B cell (primary cell): ENCODE results near the gene PTPRF. TPM values are rescaled to one million over a fixed set of nuclear protein-coding genes. Genes with fewer than 3 reads are reported as not detected.

Experiments
- ATAC-seq: fragments of 200-7000 bp; cut with Tn5 transposase; one replicate; pipeline ENCODE4 v1.10.0; 2021; ENCODE audit warnings: low read depth, mild to moderate bottlenecking, moderate number of reproducible peaks, moderate library complexity
- CTCF ChIA-PET: fragments of 350-600 bp; sonication (Branson Sonifier 250); formaldehyde crosslinking; loops from one replicate; lab custom pipeline; 2021; ENCODE audit warnings: antibody characterized with exemption, inconsistent platforms; lab: Charles Lee
- POLR2A ChIA-PET: fragments of 350-600 bp; sonication (Branson Sonifier 250); formaldehyde crosslinking; loops from one replicate; lab custom pipeline; 2021; ENCODE audit warnings: antibody characterized with exemption; lab: Charles Lee
- DNase-seq: peaks from one replicate; pipeline ENCODE4 v3.0.0; 2013
- H2AFZ ChIP-seq: 2 replicates; pipeline ENCODE4 v1.6.1; 2012; ENCODE audit warnings: mild to moderate bottlenecking, low read depth, low read length; ENCODE audit not compliant: insufficient read depth, poor library complexity, severe bottlenecking
- H3K27ac ChIP-seq, 2 donors: 1 replicate in 1 of 2; 2 replicates in 1 of 2; pipeline ENCODE4 v1.5.1; 2012 to 2013; ENCODE audit warnings: low read length in 2 of 2, mild to moderate bottlenecking in 2 of 2, moderate library complexity in 1 of 2
- H3K27me3 ChIP-seq, 4 experiments: fragments of 200-600 bp in 1 of 4; sonication (generic) in 1 of 4; replicated peaks in 1 of 4; 1 replicate in 2 of 4; 2 replicates in 2 of 4; pipeline versions ENCODE4 v1.6.1 to v1.7.0; 2013 to 2016; ENCODE audit warnings: low read length in 3 of 4, mild to moderate bottlenecking in 2 of 4, mixed read lengths in 1 of 4, moderate library complexity in 1 of 4; ENCODE audit not compliant: insufficient read depth in 4 of 4, control insufficient read depth in 3 of 4; ENCODE audit errors: control extremely low read depth in 1 of 4
- H3K36me3 ChIP-seq, 2 experiments: replicated peaks in 1 of 2; 1 replicate in 1 of 2; 2 replicates in 1 of 2; pipeline versions ENCODE4 v1.6.1 to v1.7.1; 2013; ENCODE audit warnings: low read length in 1 of 2; ENCODE audit not compliant: insufficient read depth in 2 of 2, control insufficient read depth in 1 of 2; ENCODE audit errors: control extremely low read depth in 1 of 2, extremely low read depth in 1 of 2
- H3K4me1 ChIP-seq, 2 donors: fragments of 200-600 bp in 1 of 2; sonication (generic) in 1 of 2; 1 replicate in 1 of 2; 2 replicates in 1 of 2; pipeline versions ENCODE4 v1.5.1 to v1.6.1; 2013 to 2017; ENCODE audit warnings: low read length in 2 of 2; ENCODE audit not compliant: control insufficient read depth in 2 of 2, insufficient read depth in 2 of 2
- H3K4me2 ChIP-seq: replicated peaks from 2 replicates; pipeline ENCODE3; 2012; ENCODE audit warnings: mild to moderate bottlenecking, low read depth, low read length; ENCODE audit not compliant: poor library complexity, severe bottlenecking
- H3K4me3 ChIP-seq, 5 experiments: fragments of 200-600 bp in 1 of 5; sonication (generic) in 1 of 5; 1 replicate in 3 of 5; 2 replicates in 2 of 5; pipeline versions ENCODE4 v1.5.1 to v1.7.0; 2011 to 2016; ENCODE audit warnings: low read length in 4 of 5, mild to moderate bottlenecking in 4 of 5, low read depth in 2 of 5, control low read depth in 1 of 5, moderate library complexity in 1 of 5; ENCODE audit not compliant: insufficient read depth in 1 of 5; ENCODE audit errors: control extremely low read depth in 1 of 5, extremely low read depth in 1 of 5
- H3K79me2 ChIP-seq: fragments of 200-600 bp; sonication (generic); one replicate; pipeline ENCODE4 v1.6.0; 2016; ENCODE audit warnings: low read length; ENCODE audit not compliant: control insufficient read depth, insufficient read depth
- H3K9ac ChIP-seq: fragments of 200-600 bp; sonication (generic); 2 replicates; pipeline ENCODE4 v1.6.1; 2017; ENCODE audit warnings: mild to moderate bottlenecking, low read length, moderate library complexity
- H3K9me3 ChIP-seq, 3 donors: one replicate each; pipeline versions ENCODE4 v1.6.1 to v1.7.1; 2013; ENCODE audit warnings: low read length in 2 of 3; ENCODE audit not compliant: control insufficient read depth in 2 of 3, insufficient read depth in 1 of 3; ENCODE audit errors: control extremely low read depth in 1 of 3
- H4K20me1 ChIP-seq: 2 replicates; pipeline ENCODE4 v1.6.0; 2012; ENCODE audit warnings: mild to moderate bottlenecking, low read length; ENCODE audit not compliant: insufficient read depth, control insufficient read depth, poor library complexity, severe bottlenecking
- H3K27ac Mint-ChIP-seq: one replicate; pipeline ENCODE4 v1.8.0; 2021; ENCODE audit warnings: mixed read lengths
- H3K27me3 Mint-ChIP-seq: one replicate; pipeline ENCODE4 v1.8.0; 2021; ENCODE audit warnings: mixed read lengths
- H3K4me1 Mint-ChIP-seq: one replicate; pipeline ENCODE4 v1.8.0; 2021; ENCODE audit warnings: mixed read lengths
- H3K4me3 Mint-ChIP-seq: one replicate; pipeline ENCODE4 v1.8.0; 2021; ENCODE audit warnings: mixed read lengths
- H3K9me3 Mint-ChIP-seq: one replicate; pipeline ENCODE4 v1.8.0; 2022; ENCODE audit warnings: mixed read lengths; ENCODE audit not compliant: insufficient read depth
- CTCF ChIP-seq: fragments of 200-600 bp; IDR thresholded peaks from one replicate; pipeline ENCODE4 v1.8.0; 2022; ENCODE audit warnings: antibody characterized with exemption, mild to moderate bottlenecking
- EZH2 ChIP-seq: IDR thresholded peaks from 2 replicates; pipeline ENCODE4 v1.6.1; 2012; ENCODE audit warnings: borderline replicate concordance, low read depth, mild to moderate bottlenecking, moderate library complexity, low read length; ENCODE audit not compliant: insufficient read depth, poor library complexity, severe bottlenecking
- WGBS: methylation state at CpG from one replicate; pipeline ENCODE4 v1.1.5; 2013; ENCODE audit warnings: missing lambda C conversion rate; ENCODE audit not compliant: insufficient coverage; 5-methylcytosine and 5-hydroxymethylcytosine counted together
- intact Hi-C: fragments of 100-400 bp; cut with micrococcal nuclease; formaldehyde crosslinking; loops from one replicate; pipeline ENCODE4 v1.10.0; 2022
- polyA plus RNA-seq: library from polyadenylated mRNA; depleted of rRNA; stranded (reverse); fragments of >200 nt; gene quantifications from 2 replicates; pipeline ENCODE4 v1.2.3, GENCODE V29; 2012
- total RNA-seq, 2 donors: library from RNA; stranded (reverse); fragments of 120-200 nt in 1 of 2; gene quantifications; 1 replicate in 1 of 2; 2 replicates in 1 of 2; pipeline versions ENCODE4 v1.2.3 to v1.2.4, GENCODE V29; 2013 to 2022

PTPRF gene
- total and polyA plus RNA-seq, 2 donors (not counting 1 experiment from before 2014, with no cell fraction given), result 0.07 to 0.13 TPM

- H3K27me3 ChIP-seq, result no peaks in the 10 kb centered on the region
- no peaks in the 10 kb centered on the region for H3K79me2 ChIP-seq
- H3K4me2 ChIP-seq, result no peak overlapping the region
- no peak overlapping the region for H3K27ac ChIP-seq
- H3K9me3 ChIP-seq, result no peaks in the 10 kb centered on the region
- 90% methylated on average over 4 of the region's 11 CpGs for WGBS
- POLR2A ChIA-PET, result no interaction called here
- no peak overlapping the region for H2AFZ ChIP-seq
- no peak for ATAC-seq
- H4K20me1 ChIP-seq, result no peaks in the 10 kb centered on the region
- TF ChIP-seq EZH2, result no peak
- TF ChIP-seq CTCF, result no peak
- Mint-ChIP-seq H3K9me3 (no peaks in the 10 kb centered on the region), H3K27me3 (no peaks in the 10 kb centered on the region), H3K4me3 (no peak overlapping the region), H3K27ac (no peak overlapping the region), H3K4me1 (no peaks in the 10 kb centered on the region)
- DNase-seq, result no peak
- H3K4me3 ChIP-seq, result no peak overlapping the region
- intact Hi-C loops, result no loop called here
- no peak overlapping the region for H3K9ac ChIP-seq
- no peaks in the 10 kb centered on the region for H3K36me3 ChIP-seq
- CTCF ChIA-PET, result no interaction called here
- no peaks in the 10 kb centered on the region for H3K4me1 ChIP-seq
These were observed 61.5 kb downstream of the PTPRF start for GRCh38 chr1:43592051-43592665.

DNA sequence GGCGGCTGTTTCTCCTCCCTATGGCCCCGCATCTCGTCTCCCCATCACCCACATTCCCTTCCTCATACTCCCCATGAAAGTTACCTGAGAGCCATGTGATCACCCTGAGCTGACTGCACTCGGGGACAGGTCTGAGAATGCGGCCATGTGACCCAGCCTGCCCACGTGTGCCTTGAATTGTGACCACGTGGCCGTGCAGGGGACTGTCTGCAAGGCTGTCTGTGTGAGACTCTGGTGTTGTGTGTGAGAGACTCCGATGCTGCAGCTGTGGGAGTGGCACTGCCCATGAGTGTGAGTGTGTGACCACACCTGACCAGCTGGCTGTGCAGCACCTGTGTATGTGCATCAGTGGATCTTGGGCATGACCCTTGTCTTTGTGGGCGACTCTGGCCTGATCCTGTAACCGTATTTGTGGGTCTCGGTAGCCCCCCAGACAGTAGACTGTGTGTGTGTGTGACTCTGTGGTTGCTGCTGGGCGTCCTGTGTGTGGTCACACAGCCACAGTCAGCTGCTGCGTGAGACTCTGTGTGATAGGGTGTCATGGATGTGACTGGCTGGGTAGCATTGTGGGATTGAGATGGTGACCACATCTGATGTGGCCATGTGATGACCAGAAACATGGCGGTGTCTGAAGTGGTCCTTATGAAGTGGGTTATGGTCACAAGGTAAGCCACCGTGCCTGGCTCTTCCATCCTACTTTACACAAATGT lies 62.4 kb downstream of the PTPRF start:
- no peaks in the 10 kb centered on the region for H3K27me3 ChIP-seq
- Mint-ChIP-seq H3K4me3 (no peak overlapping the region), H3K4me1 (no peaks in the 10 kb centered on the region), H3K27me3 (no peaks in the 10 kb centered on the region), H3K27ac (no peak overlapping the region), H3K9me3 (no peaks in the 10 kb centered on the region)
- no peaks in the 10 kb centered on the region for H3K79me2 ChIP-seq
- no peak overlapping the region for H3K4me2 ChIP-seq
- WGBS, result 77% methylated on average over 15 of the region's 16 CpGs
- no peak overlapping the region for H2AFZ ChIP-seq
- no peak overlapping the region for H3K27ac ChIP-seq
- ChIA-PET CTCF (no interaction called here), POLR2A (no interaction called here)
- H4K20me1 ChIP-seq, result no peaks in the 10 kb centered on the region
- no peak overlapping the region for H3K9ac ChIP-seq
- H3K4me1 ChIP-seq, result no peaks in the 10 kb centered on the region
- TF ChIP-seq CTCF, result no peak
- TF ChIP-seq EZH2, result no peak
- ATAC-seq (no peak), DNase-seq (no peak)
- H3K9me3 ChIP-seq, result no peaks in the 10 kb centered on the region
- no peak overlapping the region for H3K4me3 ChIP-seq
- no peaks in the 10 kb centered on the region for H3K36me3 ChIP-seq
- intact Hi-C loops, result no loop called here
